Kidney epithelial cell (primary cell): ENCODE results near the gene POU3F3. TPM values are rescaled to one million over a fixed set of nuclear protein-coding genes. Genes with fewer than 3 reads are reported as not detected.

Experiments used
- DNase-seq: peaks from one replicate; pipeline ENCODE4 v3.0.0-alpha.2; 2010; ENCODE audit warnings: low read depth
- H3K27me3 ChIP-seq: 2 replicates; pipeline ENCODE4 v1.6.0; 2011; ENCODE audit warnings: low read length; ENCODE audit not compliant: control insufficient read depth, insufficient read depth
- H3K36me3 ChIP-seq: 2 replicates; pipeline ENCODE4 v1.5.1; 2011; ENCODE audit warnings: low read length; ENCODE audit not compliant: control insufficient read depth, insufficient read depth
- H3K4me3 ChIP-seq: 2 replicates; pipeline ENCODE4 v1.5.1; 2011; ENCODE audit warnings: low read depth, mild to moderate bottlenecking, control low read depth, low read length
- total RNA-seq: library from RNA; depleted of rRNA; stranded (reverse); fragments of >200 nt; gene quantifications from 2 replicates; pipeline ENCODE4 v1.2.3, GENCODE V29; 2015
- TF ChIP-seq, protein P1 (sequence below): IDR thresholded peaks from 2 replicates; pipeline ENCODE4 v1.5.1; 2011; ENCODE audit warnings: mild to moderate bottlenecking, moderate library complexity, low read length, control low read depth, inconsistent platforms; ENCODE audit not compliant: insufficient read depth, poor library complexity, severe bottlenecking

The POU3F3 gene
- total RNA-seq, 1 donor from 2014 or later = 19.0 TPM

GRCh38 chr2:104887676-104888075 lies 33.8 kb downstream of the POU3F3 start:
- DNase-seq = no peak
- Histone ChIP-seq H3K4me3 (no peak overlapping the region), H3K36me3 (no peaks in the 10 kb centered on the region), H3K27me3 (peaks cover 3% of the 10 kb centered on the region)
- TF ChIP-seq, protein P1, sequence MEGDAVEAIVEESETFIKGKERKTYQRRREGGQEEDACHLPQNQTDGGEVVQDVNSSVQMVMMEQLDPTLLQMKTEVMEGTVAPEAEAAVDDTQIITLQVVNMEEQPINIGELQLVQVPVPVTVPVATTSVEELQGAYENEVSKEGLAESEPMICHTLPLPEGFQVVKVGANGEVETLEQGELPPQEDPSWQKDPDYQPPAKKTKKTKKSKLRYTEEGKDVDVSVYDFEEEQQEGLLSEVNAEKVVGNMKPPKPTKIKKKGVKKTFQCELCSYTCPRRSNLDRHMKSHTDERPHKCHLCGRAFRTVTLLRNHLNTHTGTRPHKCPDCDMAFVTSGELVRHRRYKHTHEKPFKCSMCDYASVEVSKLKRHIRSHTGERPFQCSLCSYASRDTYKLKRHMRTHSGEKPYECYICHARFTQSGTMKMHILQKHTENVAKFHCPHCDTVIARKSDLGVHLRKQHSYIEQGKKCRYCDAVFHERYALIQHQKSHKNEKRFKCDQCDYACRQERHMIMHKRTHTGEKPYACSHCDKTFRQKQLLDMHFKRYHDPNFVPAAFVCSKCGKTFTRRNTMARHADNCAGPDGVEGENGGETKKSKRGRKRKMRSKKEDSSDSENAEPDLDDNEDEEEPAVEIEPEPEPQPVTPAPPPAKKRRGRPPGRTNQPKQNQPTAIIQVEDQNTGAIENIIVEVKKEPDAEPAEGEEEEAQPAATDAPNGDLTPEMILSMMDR = no peak

- Histone ChIP-seq H3K36me3 (no peaks in the 10 kb centered on the region), H3K4me3 (no peak overlapping the region), H3K27me3 (peaks cover 3% of the 10 kb centered on the region)
- DNase-seq = no peak
- TF ChIP-seq, protein P1 = no peak
Observed at GRCh38 chr2:104888489-104889258, 34.8 kb downstream of the POU3F3 start.

GRCh38 chr2:104889291-104889959 lies 35.5 kb downstream of the POU3F3 start:
- no peak for DNase-seq
- Histone ChIP-seq H3K27me3 (peaks cover under 1% of the 10 kb centered on the region), H3K4me3 (no peak overlapping the region), H3K36me3 (no peaks in the 10 kb centered on the region)
- TF ChIP-seq, protein P1 = no peak

GRCh38 chr2:104889960-104890684 lies 36.2 kb downstream of the POU3F3 start:
- H3K27me3 ChIP-seq = no peaks in the 10 kb centered on the region
- H3K36me3 ChIP-seq = no peaks in the 10 kb centered on the region
- H3K4me3 ChIP-seq = no peak overlapping the region
- no peak for DNase-seq
- TF ChIP-seq, protein P1 = no peak

DNA sequence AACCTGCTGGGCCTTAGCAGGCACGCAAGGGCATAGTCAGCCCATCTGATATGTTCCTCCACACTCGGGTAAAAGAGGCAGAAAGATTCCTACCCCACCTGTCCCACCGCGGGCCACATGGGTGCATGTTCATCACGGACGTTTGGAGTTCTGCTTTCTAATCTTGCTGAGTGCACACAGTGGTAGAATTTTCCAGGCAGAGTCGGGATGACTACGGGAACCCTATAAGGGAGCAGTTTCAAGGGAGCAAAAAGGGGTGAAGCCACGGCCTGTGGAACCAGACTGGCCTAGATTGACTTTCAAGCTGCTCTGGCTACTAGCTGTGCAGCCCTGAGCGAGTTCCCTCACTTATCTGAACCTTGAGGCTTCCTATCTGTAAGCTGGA lies 36.8 kb downstream of the POU3F3 start:
- TF ChIP-seq, protein P1 = no peak
- H3K36me3 ChIP-seq = no peaks in the 10 kb centered on the region
- DNase-seq = no peak
- no peak overlapping the region for H3K4me3 ChIP-seq
- no peaks in the 10 kb centered on the region for H3K27me3 ChIP-seq
